Measurements from ENCODE around the gene ORC4.

DNA sequence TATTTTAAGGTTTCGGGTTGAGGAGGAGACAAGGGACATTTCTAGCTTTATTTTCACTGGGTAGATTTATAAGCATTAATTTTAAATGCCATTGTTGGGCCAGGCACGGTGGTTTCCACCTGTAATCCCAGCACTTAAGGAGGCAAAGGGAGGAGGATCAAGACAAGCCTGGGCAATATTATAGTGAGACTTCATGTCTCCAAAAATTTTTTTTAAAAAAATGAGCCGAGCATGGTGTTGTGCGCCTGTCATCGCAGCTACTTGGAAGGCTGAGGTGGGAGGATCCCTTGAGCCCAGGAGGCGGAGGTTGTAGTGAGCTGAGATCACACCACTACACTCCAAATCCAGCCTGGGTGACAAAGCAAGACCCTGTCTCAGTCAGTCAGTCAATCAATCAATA lies 45.4 kb upstream of the ORC4 start:
- TF ChIP-seq CTCF (IDR thresholded peaks at IDR 0.05) (no peak), POLR2A (IDR thresholded peaks at IDR 0.05) (no peak), EP300 (IDR thresholded peaks at IDR 0.05) (no peak), POLR2AphosphoS5 (IDR thresholded peaks at IDR 0.05) (no peak)
